Measurements from ENCODE around the gene ST3GAL4.
"Not testable (repeated sequence)": the region's sequence is repeated elsewhere in the genome, so short reads cannot be mapped to it uniquely, and the experiment has no call there.

Gene ST3GAL4

GRCh38 chr11:126365508-126365907, 10.0 kb downstream of the ST3GAL4 start:
- not testable (repeated sequence) for DNase-seq (ENCODE audit: low read depth)

GRCh38 chr11:126366064-126366822, 10.8 kb downstream of the ST3GAL4 start:
- no peak for DNase-seq (ENCODE audit: low read depth)

GRCh38 chr11:126366823-126367654, 11.6 kb downstream of the ST3GAL4 start:
- DNase-seq (ENCODE audit: low read depth) = not testable (repeated sequence)

GRCh38 chr11:126367806-126368205, 12.3 kb downstream of the ST3GAL4 start:
- not testable (repeated sequence) for DNase-seq (ENCODE audit: low read depth)

GRCh38 chr11:126368336-126369119, 13.0 kb downstream of the ST3GAL4 start:
- not testable (repeated sequence) for DNase-seq (ENCODE audit: low read depth)

- no peak for DNase-seq (ENCODE audit: low read depth)
These were observed 14.5 kb downstream of the ST3GAL4 start for GRCh38 chr11:126370016-126370415.

GRCh38 chr11:126371595-126371994, 16.1 kb downstream of the ST3GAL4 start:
- DNase-seq (ENCODE audit: low read depth) = no peak

GRCh38 chr11:126373389-126374066, 18.0 kb downstream of the ST3GAL4 start:
- not testable (repeated sequence) for DNase-seq (ENCODE audit: low read depth)

- not testable (repeated sequence) for DNase-seq (ENCODE audit: low read depth)
These were observed 19.2 kb downstream of the ST3GAL4 start for GRCh38 chr11:126374562-126375300.

GRCh38 chr11:126375726-126376125, 20.2 kb downstream of the ST3GAL4 start:
- no peak for DNase-seq (ENCODE audit: low read depth)

GRCh38 chr11:126378763-126379162, 23.3 kb downstream of the ST3GAL4 start:
- no peak for DNase-seq (ENCODE audit: low read depth)

- DNase-seq (ENCODE audit: low read depth) = no peak
These were observed 25.4 kb downstream of the ST3GAL4 start for GRCh38 chr11:126380909-126381308.

- DNase-seq (ENCODE audit: low read depth) = not testable (repeated sequence)
These were observed 26.5 kb downstream of the ST3GAL4 start for GRCh38 chr11:126381960-126382359.

- DNase-seq (ENCODE audit: low read depth) = not testable (repeated sequence)
These were observed 27.2 kb downstream of the ST3GAL4 start for GRCh38 chr11:126382641-126383040.

- no peak for DNase-seq (ENCODE audit: low read depth)
These were observed 28.2 kb downstream of the ST3GAL4 start for GRCh38 chr11:126383339-126384335.

GRCh38 chr11:126384449-126385070, 29.1 kb downstream of the ST3GAL4 start:
- no peak for DNase-seq (ENCODE audit: low read depth)

GRCh38 chr11:126385991-126386728, 30.7 kb downstream of the ST3GAL4 start:
- no peak for DNase-seq (ENCODE audit: low read depth)

- not testable (repeated sequence) for DNase-seq (ENCODE audit: low read depth)
These were observed 31.2 kb downstream of the ST3GAL4 start for GRCh38 chr11:126386729-126387071.

GRCh38 chr11:126387857-126388256, 32.4 kb downstream of the ST3GAL4 start:
- DNase-seq (ENCODE audit: low read depth) = no peak

Measured in activated T-helper 9 cell treated with anti-CD3 and anti-CD28 coated beads, Interleukin-2, amount 50 U/mL, for 16 hours (primary cell).